ENCODE data around the gene ITPA.

Gene ITPA

GRCh38 chr20:3229798-3230197 is 20.5 kb downstream of the ITPA start:
- DNase-seq = no peak

DNA sequence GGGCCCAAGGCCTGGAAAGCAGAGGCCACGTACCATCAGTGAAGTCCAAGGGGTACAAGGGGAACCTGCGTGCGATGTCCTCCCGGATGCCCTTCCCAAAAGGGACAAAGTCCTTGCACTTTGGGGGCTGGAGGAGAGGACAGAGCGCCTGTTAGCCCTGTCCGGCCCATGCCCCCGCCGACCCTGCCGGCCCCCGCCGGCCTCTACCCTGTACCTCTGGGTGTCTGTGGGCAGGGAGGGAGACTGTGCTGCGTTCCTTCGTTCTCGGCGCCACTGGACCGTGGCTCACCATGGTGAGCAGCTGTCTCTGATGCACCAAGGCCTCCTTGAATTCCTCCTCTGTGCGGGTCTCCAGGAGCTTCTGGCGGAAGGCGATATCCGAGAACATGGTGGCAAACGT is 21.8 kb downstream of the ITPA start:
- no peak for DNase-seq

GRCh38 chr20:3231889-3232588 is 22.7 kb downstream of the ITPA start:
- no peak for DNase-seq

DNA sequence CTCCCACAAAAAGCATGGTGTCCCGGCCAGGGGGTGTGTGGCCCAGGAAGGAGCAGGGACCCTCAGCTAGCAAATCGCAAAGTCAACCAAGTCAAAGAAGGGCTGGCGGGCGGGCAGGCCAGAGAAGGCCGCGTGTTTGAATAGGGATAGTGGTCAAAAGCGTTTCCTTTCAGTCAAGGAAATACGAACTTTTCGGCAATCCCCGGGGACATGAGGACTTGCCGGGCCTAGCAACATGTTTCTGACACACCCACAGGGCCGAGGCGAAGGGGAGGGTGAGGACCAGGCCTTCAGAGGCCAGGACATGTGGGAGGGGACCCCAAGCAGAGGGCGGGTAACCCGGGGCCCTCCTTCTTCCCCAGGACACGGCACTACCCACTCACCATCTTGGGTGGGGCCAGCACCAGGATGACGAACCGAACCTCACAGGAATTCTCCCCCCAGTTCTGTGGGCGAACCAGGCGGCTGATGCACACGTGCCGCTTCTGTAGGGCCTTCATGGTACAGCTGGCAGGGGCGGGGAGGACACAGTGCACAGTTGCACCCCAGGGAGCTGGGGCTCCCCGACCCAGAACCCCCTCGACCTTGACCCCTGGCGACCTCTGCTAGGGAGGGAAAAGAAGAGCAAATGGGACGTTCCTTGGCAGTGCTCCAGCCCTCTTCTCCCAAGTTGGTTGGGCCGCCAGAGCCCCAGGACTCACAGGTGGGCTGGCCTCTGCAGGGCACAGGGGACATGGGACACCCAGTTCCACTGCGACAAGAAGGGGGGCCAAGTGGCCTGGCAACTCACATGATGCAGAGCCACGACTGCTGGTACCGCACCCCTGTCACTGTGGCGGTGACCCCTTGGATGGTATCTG is 24.1 kb downstream of the ITPA start:
- no peak for DNase-seq

DNA sequence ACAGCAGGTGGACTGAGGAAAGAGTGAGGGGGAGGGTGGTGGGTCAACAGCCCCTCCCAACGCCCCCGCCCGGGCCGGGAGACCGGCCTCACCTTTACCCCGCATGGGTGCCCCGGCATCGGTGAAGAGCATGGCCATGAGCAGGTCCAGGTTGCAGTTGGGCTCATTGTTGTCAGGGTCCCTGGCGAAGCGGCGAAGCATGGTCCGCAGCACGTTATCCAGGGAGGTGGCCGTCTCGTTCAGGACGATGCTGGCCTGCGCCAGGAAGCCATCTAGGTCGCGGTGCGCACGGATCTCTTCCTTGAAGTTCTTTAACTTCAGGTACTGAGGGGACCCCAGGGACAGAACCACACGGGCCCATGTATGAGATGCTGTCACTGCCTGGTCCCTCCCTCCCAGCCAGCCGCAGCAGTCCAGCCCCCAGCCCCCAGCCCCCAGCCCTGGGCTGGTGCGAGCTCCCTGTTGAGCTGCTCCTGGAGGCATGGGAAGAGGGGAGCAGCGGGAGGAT is 24.7 kb downstream of the ITPA start:
- DNase-seq = no peak

DNA sequence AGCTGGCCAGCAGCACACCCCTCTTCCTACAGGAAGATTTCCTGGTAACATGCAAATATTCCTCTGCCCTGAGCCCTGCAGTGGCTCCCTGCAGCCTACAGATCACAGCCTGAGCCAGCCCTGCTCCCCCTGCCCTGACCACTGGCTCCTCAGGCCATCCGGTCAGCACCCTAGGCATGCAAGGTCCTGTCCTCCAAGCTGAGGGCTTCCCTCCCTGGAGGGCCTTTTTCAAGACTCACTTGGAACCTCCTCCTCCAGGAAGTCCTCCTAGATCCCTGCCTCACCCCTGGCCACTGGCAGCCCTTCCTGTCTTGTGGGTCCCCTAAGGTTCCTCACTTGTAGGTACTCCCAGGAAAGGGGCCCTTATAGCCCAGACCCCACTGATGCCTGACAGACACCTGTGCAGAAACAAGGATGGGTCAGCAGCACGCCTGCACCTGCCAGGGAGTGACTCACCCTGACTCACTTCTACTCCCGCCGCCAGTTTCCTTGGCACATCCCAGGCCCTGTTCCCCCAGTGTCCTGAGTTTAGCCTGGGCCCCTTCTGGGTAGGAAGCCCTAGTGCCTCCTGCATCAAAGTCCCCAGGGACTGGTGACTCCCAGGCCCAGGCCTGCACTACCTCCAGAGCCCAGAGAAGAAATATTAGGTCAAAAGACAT is 26.5 kb downstream of the ITPA start:
- DNase-seq = no peak

- DNase-seq = no peak
Measured at GRCh38 chr20:3237011-3237957, 28.0 kb downstream of the ITPA start.

GRCh38 chr20:3237958-3238615 is 28.8 kb downstream of the ITPA start:
- no peak for DNase-seq

GRCh38 chr20:3238616-3239025 is 29.3 kb downstream of the ITPA start:
- no peak for DNase-seq

DNA sequence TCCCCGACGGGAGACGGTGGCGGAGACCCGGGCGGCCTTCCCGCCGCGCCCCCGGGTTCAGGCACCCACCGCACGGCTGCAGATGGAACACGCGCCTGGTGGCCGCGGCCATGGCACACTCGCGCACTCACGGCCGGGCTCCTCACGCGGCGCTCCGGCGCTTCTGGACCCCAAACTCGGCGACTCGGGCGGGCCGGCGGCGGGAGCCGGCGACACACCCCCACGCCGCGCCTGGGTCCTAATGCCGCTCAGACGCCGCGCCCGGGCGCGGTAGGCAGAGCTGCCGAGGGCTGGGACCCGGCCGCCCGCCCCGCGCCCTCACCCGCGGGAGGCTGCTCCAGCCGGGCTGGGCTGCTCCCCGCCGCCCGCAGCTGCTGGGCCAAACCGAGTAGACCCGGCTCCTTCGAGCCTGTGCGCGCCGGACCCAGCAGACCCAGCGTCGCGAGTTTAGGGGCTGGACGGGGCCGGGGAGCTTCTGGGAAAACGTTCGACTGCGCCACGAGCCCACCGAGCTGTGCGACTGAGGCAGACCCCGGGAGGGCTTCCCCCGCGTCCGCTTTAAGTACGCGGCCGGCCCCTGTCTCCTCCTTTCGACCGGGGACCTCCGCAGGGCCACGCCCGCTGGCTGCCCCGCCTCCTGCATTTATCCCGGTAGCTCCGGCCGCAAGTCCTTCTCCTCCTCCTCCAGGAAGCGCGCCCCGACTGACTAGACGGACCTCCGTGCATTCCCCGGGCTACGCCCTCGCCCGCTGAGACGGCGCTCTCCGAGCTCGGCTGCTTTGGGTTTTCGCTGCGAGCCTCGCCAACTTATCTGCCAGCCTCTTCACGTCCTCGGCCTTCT is 29.9 kb downstream of the ITPA start, which contains the start of gene SLC4A11:
Gene SLC4A11 (minus strand): TSS at position 165 of the 841 bp plus-strand sequence. CDS start 53 bp downstream, at position 112.
- no peak for DNase-seq

DNA sequence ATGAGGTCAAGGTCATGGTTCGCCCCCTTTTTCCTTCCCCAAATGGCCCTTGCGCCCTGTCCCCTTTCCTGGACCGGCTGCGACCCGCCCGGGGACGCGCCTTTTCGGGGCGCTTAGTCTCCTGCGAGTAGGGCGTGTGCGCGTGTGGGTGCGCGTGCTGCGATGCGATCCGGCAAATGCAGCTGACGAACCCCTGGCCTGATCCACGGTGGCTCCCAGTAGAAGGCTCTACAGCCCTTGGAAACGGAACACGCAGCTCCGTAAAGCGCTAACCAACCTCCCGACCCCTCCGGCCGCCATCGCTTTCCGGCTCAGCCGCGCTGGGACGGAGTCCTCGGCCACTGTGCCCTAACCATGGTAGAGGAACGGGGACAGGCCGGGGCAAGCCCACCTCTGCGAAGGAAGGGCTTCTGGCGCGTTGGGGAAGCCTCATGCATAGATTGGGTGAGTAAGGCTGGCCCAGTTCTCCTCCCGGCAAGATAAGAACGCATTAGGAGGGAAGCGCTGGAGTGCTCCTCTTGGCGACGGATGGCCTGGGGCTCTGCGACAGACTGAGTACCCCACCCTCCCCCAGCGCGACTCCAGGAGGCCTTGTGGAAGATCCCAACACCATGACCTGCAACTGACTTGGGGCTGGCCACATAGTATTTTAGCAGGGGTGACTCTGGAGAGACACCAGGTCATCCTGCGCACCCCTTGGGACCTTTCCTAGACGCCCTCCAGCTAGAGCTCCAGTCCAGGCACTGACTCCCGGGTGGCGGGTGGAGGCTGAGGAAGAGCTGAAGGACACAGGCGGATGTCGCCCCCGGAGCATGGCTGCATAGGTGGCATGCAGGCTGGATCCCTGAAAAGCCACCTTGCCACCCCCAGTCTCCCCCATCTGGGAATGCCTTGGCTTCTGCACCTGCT is 30.8 kb downstream of the ITPA start:
- DNase-seq = no peak

DNA sequence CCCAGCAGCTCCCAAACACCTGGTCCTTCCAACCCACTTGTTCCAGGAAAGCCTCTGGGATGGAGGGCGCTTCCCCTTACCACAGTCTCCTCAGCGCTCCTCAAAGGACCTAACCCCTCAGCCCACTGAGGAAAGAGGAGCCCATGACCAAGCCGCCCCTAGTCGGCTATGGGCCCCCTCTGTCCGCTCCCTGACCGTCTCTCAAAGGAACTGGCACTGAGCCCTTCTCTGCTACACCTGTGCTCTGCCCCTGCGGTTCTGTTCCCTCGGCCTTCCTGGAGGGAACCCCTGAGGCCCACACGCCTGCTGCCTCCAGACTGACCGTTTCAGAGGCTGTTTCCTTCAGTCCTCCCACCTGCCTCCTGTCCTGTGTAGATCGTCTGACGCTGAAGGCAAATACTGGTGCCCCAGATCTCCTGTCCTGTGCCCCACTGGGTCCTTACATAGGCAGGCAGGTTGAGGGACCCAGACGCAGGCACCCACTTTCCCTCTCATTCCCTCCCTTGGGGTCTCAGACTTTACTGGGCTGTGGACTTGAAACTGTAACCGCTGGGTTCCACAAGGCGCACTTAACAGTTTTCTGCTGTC is 31.6 kb downstream of the ITPA start:
- no peak for DNase-seq

DNA sequence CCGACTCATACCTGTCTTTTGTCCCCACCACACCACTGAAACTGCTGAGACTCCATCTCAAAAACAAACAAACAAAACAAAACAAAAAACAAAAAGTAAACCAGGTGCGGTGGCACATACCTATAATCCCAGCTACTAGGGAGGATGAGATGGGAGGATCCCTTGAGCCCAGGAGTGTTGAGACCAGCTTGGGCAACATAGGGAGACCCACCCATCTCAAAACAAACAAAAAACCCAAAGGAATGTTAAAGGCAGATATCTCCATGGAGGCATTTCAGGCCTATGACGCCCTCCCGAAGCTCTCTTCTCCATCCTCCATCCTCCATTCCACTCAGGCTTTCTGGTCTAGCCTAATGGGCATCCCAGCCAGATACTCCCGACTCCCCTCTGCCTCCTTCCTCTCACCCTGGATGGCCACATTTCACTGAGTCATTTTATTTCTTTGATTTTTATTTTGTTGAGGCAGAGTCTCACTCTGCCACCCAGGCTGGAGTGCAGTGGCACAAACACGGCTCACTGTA is 32.9 kb downstream of the ITPA start:
- no peak for DNase-seq

- no peak for DNase-seq
Measured at GRCh38 chr20:3243718-3244358, 34.5 kb downstream of the ITPA start.

DNA sequence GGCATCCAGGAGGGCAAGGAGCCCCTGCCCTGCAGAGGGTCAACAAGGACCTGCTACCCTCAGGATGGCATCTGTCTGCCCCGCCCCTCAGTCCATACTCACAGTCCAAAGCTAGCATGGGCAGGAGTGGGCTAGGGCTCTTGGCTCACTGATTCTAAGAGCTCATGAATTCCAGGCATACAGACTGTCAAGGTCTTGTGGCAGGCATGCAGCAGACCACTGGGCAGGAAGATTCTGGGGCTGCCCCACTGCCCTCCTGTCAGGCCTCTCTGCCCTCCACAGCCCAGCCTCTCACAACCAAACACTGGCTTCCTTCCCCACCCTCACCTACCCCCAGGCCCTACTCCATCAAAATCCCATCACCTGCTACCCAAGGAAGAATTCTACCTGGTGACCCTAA is 35.3 kb downstream of the ITPA start:
- DNase-seq = no peak

DNA sequence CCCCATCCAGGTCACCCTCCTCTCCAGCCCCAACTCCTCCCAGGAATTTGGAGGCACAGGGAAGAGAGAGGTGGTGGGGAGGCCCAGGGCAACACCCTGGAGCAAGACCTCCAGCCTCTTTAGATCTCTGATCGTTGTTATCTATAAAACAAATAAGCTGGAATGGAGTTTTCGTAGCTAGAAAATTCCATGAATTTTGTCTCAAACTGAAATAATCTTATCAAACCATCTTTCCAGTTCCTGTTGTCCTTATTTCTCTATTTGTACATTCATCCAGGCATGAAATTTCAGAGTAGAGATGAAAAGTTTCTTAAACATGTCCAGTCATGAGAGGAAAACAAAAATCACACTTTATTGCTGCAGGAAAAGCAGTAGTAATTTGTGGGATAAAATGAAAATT is 35.9 kb downstream of the ITPA start:
- no peak for DNase-seq

DNA sequence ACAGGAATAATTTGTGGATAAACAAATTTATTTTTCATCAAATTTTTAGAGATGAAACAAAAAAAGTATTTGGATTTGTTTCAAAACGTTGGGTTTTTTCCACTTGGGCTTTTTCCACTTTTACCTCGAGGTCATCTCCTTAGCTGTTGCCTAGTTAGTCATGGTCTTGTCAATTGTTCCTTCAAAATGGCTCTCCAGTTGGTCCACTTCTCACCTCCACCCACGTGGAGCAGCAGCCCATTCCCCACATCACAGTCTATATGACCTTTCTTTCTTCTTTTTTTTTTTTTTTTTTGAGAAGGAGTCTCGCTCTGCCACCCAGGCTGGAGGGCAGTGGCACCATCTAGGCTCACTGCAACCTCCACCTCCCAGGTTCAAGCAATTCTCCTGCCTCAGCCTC is 36.4 kb downstream of the ITPA start:
- no peak for DNase-seq

DNA sequence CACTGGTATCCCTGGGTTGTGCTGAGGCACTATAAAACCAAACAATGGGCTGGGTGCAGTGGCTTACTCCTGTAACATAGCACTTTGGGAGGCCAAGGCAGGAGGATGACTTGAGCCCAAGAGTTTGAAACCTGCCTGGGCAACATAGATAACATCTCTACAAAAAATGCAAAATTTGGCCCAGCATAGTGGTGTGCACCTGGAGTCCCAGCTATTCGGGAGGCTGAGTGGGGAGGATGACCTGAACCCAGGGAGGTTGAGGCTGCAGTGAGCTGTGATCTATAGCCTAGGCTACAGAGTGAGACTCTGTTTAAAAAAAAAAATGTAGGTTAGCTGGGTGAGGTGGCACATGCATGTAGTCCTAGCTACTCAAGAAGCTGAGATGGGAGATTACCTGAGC is 37.4 kb downstream of the ITPA start:
- no peak for DNase-seq

GRCh38 chr20:3247638-3248037 is 38.3 kb downstream of the ITPA start:
- no peak for DNase-seq

Measured in NCI-H446 (cell line).